Measurements from ENCODE around the gene LARP4B.

LARP4B gene

GRCh38 chr10:778626-779330 lies 152.7 kb downstream of the LARP4B start:
- Histone ChIP-seq H3K27ac (no peak overlapping the region), H3K9me3 (peaks cover 27% of the 10 kb centered on the region), H3K27me3 (peaks cover 7% of the 10 kb centered on the region; the same call in 1 of the 2 replicates), H4K20me1 (0 out of 2 replicates have a peak, but pooled peaks cover 11% of the 10 kb centered on the region), H3K4me1 (peaks cover 17% of the 10 kb centered on the region), H3K9ac (no peak overlapping the region), H3K4me3 (no peak overlapping the region), H3K4me2 (no peak overlapping the region), H3K36me3 (no peaks in the 10 kb centered on the region)
- no peak for TF ChIP-seq Cebpa-rat (IDR thresholded peaks at IDR 0.05)

GRCh38 chr10:777913-778479 lies 153.5 kb downstream of the LARP4B start:
- Histone ChIP-seq H3K4me3 (no peak overlapping the region), H3K4me1 (peaks cover 17% of the 10 kb centered on the region), H4K20me1 (0 out of 2 replicates have a peak, but pooled peaks cover 7% of the 10 kb centered on the region), H3K9me3 (peaks cover 27% of the 10 kb centered on the region), H3K9ac (no peak overlapping the region), H3K36me3 (no peaks in the 10 kb centered on the region), H3K27me3 (0 out of 2 replicates have a peak, but pooled peaks cover under 1% of the 10 kb centered on the region), H3K4me2 (no peak overlapping the region), H3K27ac (no peak overlapping the region)
- TF ChIP-seq Cebpa-rat (IDR thresholded peaks at IDR 0.05) = no peak

DNA sequence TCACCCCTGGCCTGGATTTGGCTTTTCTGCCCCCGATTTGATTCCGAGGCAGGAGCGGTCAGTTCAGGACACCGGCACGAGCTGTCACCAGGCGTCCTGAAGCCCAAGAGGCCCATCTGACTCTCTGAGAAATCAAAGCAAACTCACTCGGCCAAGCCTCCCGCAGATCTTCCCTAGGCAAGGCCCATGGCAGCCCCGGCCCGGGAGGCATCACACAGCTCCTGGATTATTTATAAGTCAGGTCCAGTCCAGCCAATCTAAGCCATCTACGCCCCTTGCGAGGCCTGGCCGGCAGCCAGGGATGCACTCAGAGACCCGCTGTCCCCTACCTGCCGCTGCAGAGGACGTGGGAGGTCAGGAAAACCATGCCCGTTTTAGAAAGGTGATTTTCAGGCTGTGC lies 154.7 kb downstream of the LARP4B start:
- H3K36me3 ChIP-seq = no peaks in the 10 kb centered on the region
- no peaks in the 10 kb centered on the region for H3K27me3 ChIP-seq
- H3K9ac ChIP-seq = no peak overlapping the region

DNA sequence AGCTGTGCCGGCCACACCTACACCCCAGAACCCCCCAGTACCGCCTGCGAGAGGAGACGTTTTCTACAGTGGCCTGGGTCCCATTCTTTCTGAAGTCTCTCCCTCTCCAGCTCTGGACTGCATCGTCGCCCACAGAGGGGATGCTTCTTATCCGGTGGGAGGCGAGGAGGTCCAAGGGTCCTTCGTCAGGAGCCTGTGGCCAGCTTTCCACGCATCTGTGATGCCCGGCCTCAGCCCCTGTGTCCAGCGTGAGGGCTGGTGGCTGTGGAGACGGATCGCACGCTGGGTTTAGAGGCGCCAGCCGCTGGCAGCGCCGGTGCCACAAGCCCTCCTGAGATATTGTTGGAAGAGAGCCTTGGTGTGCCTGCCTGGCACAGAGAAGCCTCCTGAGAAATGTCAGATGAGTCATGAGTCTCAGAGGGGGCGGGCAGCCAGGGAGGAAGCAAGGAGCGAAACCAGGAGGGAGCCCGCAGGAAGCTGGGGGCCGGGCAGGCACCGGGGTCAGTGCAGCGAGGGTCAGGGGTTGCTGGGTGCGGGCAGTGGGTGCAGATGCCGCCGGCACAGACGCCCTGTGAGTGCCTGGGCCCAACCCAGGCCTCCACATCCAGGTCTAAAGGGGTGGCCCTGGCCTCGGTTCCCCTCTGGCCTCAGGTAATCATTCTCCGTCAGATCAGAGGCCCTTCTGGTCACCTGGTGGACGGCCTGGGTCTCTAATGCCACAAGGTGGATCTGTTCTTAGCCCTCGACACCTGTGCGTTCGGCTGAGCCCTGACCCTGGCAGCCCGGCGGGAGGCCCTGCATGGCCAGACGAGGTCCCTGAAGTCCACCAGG lies 156.0 kb downstream of the LARP4B start:
- H3K27me3 ChIP-seq = no peaks in the 10 kb centered on the region
- no peak for TF ChIP-seq Cebpa-rat (IDR thresholded peaks at IDR 0.05)
- no peak overlapping the region for H3K4me3 ChIP-seq
- H3K36me3 ChIP-seq = no peaks in the 10 kb centered on the region
- H3K9me3 ChIP-seq = peaks cover 20% of the 10 kb centered on the region
- no peaks in the 10 kb centered on the region for H4K20me1 ChIP-seq
- no peak overlapping the region for H3K9ac ChIP-seq
- peaks cover 17% of the 10 kb centered on the region for H3K4me1 ChIP-seq
- peak overlapping the region; percentile 51 for H3K4me2 ChIP-seq
- H3K27ac ChIP-seq = no peak overlapping the region

More for the DNA sequence above, 154.7 kb downstream of the LARP4B start:
- Histone ChIP-seq H3K9me3 (peaks cover 27% of the 10 kb centered on the region), H3K4me2 (no peak overlapping the region), H3K4me1 (peaks cover 17% of the 10 kb centered on the region), H3K27ac (no peak overlapping the region), H3K4me3 (no peak overlapping the region), H4K20me1 (no peaks in the 10 kb centered on the region)
- TF ChIP-seq Cebpa-rat (IDR thresholded peaks at IDR 0.05) = no peak

DNA sequence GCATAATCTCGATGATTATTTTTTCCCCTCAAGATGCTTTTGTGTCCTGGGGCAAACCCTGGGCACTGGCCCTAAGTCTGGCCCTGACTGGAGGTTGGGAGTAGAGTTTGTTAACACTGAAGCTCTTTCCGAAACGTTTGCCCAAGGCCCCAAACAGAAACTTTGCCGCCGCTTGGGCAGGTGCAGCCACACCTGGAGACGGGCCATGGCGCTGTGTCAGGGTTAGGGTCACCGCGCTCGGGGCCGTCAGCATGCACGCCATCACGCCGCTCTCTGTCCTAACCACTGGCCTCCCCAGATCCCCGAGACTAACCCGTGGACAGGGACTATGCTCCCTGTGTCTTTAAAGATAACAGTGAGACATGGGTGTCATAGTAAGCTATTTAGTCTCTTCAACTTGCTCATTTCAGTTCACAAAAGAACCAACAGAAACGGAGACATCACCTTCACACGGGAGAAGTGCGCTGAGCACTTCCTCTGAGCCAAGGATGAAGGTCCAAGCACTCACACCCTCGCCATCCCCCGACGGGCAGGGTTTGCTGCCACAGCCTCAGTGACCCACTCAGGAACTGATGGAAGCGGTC lies 156.8 kb downstream of the LARP4B start:
- no peak overlapping the region for H3K27ac ChIP-seq
- H3K36me3 ChIP-seq = no peaks in the 10 kb centered on the region
- H3K9me3 ChIP-seq = peaks cover 16% of the 10 kb centered on the region
- peaks cover 17% of the 10 kb centered on the region for H3K4me1 ChIP-seq
- H3K9ac ChIP-seq = no peak overlapping the region
- TF ChIP-seq Cebpa-rat (IDR thresholded peaks at IDR 0.05) = no peak
- no peaks in the 10 kb centered on the region for H3K27me3 ChIP-seq
- H3K4me2 ChIP-seq = peak overlapping the region; percentile 51
- no peaks in the 10 kb centered on the region for H4K20me1 ChIP-seq
- no peak overlapping the region for H3K4me3 ChIP-seq

DNA sequence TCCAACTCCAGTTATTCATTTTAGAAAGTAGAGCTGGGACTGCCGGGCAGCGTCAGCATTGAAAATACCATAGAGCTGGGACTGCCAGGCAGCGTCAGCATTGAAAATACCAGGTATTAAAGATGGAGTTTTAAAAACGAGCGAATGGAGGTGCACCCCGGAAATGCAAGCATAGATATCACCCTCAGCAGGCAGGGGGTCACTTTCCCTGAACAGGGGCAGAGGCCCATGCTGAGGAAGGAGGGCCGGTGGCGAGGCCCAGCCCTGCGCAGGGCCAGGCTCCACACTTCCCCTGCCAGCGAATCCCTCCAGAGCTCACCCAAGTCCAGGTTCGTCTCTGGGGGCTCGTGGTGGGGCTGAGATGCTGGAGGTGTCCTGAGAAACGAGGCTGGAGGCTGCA lies 157.3 kb downstream of the LARP4B start:
- Histone ChIP-seq H3K9me3 (peaks cover 20% of the 10 kb centered on the region), H3K27ac (no peak overlapping the region), H3K27me3 (no peaks in the 10 kb centered on the region), H3K4me3 (no peak overlapping the region), H3K4me1 (peaks cover 17% of the 10 kb centered on the region), H3K36me3 (no peaks in the 10 kb centered on the region), H3K4me2 (no peak overlapping the region), H3K9ac (no peak overlapping the region), H4K20me1 (no peaks in the 10 kb centered on the region)
- TF ChIP-seq Cebpa-rat (IDR thresholded peaks at IDR 0.05) = no peak

GRCh38 chr10:773562-774161 lies 157.8 kb downstream of the LARP4B start:
- no peaks in the 10 kb centered on the region for H4K20me1 ChIP-seq
- no peaks in the 10 kb centered on the region for H3K27me3 ChIP-seq
- no peak overlapping the region for H3K4me3 ChIP-seq
- H3K9me3 ChIP-seq = peaks cover 19% of the 10 kb centered on the region
- H3K4me2 ChIP-seq = no peak overlapping the region
- no peaks in the 10 kb centered on the region for H3K36me3 ChIP-seq
- no peak overlapping the region for H3K9ac ChIP-seq
- peaks cover 17% of the 10 kb centered on the region for H3K4me1 ChIP-seq
- H3K27ac ChIP-seq = no peak overlapping the region
- no peak for TF ChIP-seq Cebpa-rat (IDR thresholded peaks at IDR 0.05)

DNA sequence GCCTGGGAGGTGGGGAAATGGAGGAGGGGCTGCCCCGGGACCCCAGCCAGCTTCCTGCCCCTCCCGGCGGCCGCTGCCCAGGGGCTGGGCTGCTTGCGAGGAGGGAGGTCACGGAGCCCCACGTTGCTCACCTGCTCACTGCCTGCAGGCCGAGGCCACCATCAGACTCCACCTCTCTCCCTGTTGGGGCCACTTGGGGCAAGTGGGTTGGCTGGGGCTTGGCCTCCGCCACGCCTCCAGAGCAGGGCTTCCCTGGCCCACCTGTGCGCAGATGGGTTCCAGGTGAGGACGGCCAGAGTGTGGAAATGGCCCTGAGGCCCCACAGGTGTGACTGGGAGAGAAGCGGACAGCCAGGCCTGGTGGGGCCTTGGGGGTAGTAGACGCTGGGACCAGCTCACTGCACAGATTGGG lies 159.3 kb downstream of the LARP4B start:
- H3K4me3 ChIP-seq = no peak overlapping the region
- no peak overlapping the region for H3K9ac ChIP-seq
- H3K4me1 ChIP-seq = peaks cover 12% of the 10 kb centered on the region
- no peaks in the 10 kb centered on the region for H4K20me1 ChIP-seq
- no peak overlapping the region for H3K4me2 ChIP-seq
- H3K27me3 ChIP-seq = peaks cover 4% of the 10 kb centered on the region; the same call in 1 of the 2 replicates
- no peak overlapping the region for H3K27ac ChIP-seq
- no peaks in the 10 kb centered on the region for H3K36me3 ChIP-seq
- no peak for TF ChIP-seq Cebpa-rat (IDR thresholded peaks at IDR 0.05)
- peaks cover 32% of the 10 kb centered on the region for H3K9me3 ChIP-seq

DNA sequence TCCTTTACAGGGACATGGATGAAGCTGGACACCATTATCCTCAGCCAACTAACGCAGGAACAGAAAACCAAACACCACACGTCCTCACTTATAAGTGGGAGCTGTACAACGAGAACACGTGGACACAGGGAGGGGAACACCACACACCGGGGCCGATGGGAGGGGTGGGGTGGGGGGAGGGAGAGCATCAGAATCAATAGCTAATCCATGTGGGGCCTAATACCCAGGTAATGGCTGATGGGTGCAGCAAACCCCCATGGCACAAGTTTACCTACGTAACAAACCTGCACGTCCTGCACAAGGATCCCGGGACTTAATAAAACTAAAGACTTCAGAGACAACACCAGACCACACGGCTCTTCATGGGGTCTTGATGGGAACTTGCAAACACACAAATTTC lies 159.9 kb downstream of the LARP4B start:
- H3K4me1 ChIP-seq = peaks cover 12% of the 10 kb centered on the region
- peaks cover 5% of the 10 kb centered on the region; the same call in 1 of the 2 replicates for H3K27me3 ChIP-seq
- H3K4me3 ChIP-seq = no peak overlapping the region
- H4K20me1 ChIP-seq = no peaks in the 10 kb centered on the region
- no peaks in the 10 kb centered on the region for H3K36me3 ChIP-seq
- no peak overlapping the region for H3K9ac ChIP-seq
- H3K27ac ChIP-seq = no peak overlapping the region
- peaks cover 36% of the 10 kb centered on the region for H3K9me3 ChIP-seq
- no peak for TF ChIP-seq Cebpa-rat (IDR thresholded peaks at IDR 0.05)
- H3K4me2 ChIP-seq = no peak overlapping the region
